Calu3 (cell line): ENCODE data around the gene PXDN. TPM values are rescaled to one million over a fixed set of nuclear protein-coding genes. Genes with fewer than 3 reads are reported as not detected.

Source experiments
- BruUV-seq: library from RNA; stranded (reverse); fragments of 400-500 nt; replicated peaks from 2 replicates; lab custom pipeline; 2021; lab: Mats Ljungman, UMichigan
- CTCF ChIA-PET: fragments of 300-600 bp; sonication (Branson Sonifier 250); formaldehyde crosslinking; loops from one replicate; lab custom pipeline; 2022; ENCODE audit warnings: antibody characterized with exemption; lab: Charles Lee
- DNase-seq: peaks from one replicate; pipeline ENCODE4 v3.0.0; 2022
- H3K27ac Mint-ChIP-seq: one replicate; pipeline ENCODE4 v1.8.0; 2022; ENCODE audit warnings: mixed read lengths; ENCODE audit not compliant: unreplicated experiment
- H3K27me3 Mint-ChIP-seq: one replicate; pipeline ENCODE4 v1.8.0; 2022; ENCODE audit warnings: mixed read lengths; ENCODE audit not compliant: unreplicated experiment
- H3K36me3 Mint-ChIP-seq: one replicate; pipeline ENCODE4 v1.8.0; 2022; ENCODE audit warnings: mild to moderate bottlenecking, moderate library complexity, mixed read lengths; ENCODE audit not compliant: insufficient read depth, unreplicated experiment
- H3K4me1 Mint-ChIP-seq: one replicate; pipeline ENCODE4 v1.8.0; 2022; ENCODE audit warnings: mild to moderate bottlenecking, low read depth, mixed read lengths; ENCODE audit not compliant: unreplicated experiment
- H3K4me3 Mint-ChIP-seq: one replicate; pipeline ENCODE4 v1.8.0; 2022; ENCODE audit warnings: mild to moderate bottlenecking, low read depth, moderate library complexity, mixed read lengths; ENCODE audit not compliant: unreplicated experiment
- H3K9me3 Mint-ChIP-seq: one replicate; pipeline ENCODE4 v1.8.0; 2022; ENCODE audit warnings: low read depth, mixed read lengths; ENCODE audit not compliant: unreplicated experiment
- CTCF ChIP-seq: fragments of 200-600 bp; IDR thresholded peaks from one replicate; pipeline ENCODE4 v1.8.0; 2022; ENCODE audit warnings: antibody characterized with exemption; ENCODE audit not compliant: unreplicated experiment
- intact Hi-C: fragments of 100-400 bp; cut with micrococcal nuclease; formaldehyde crosslinking; loops from one replicate; pipeline ENCODE4 v1.10.0; 2022; ENCODE audit not compliant: unreplicated experiment
- total RNA-seq: library from RNA; stranded (reverse); gene quantifications from 2 replicates; pipeline ENCODE4 v1.2.3, GENCODE V29; 2022

Gene PXDN
- total RNA-seq, 1 experiment from 2014 or later = not detected

- Mint-ChIP-seq H3K27me3 (no peaks in the 10 kb centered on the region), H3K4me1 (no peaks in the 10 kb centered on the region), H3K9me3 (peaks cover 6% of the 10 kb centered on the region), H3K4me3 (no peak overlapping the region), H3K36me3 (peaks cover 4% of the 10 kb centered on the region), H3K27ac (no peak overlapping the region)
- CTCF ChIA-PET = no interaction called here
- DNase-seq = no peak
- BruUV-seq = no TSS peak
- no peak for TF ChIP-seq CTCF
- intact Hi-C loops = no loop called here
These were observed 38.7 kb downstream of the PXDN start for GRCh38 chr2:1705557-1706076.

GRCh38 chr2:1704631-1705556 is 39.4 kb downstream of the PXDN start:
- intact Hi-C loops = no loop called here
- DNase-seq = no peak
- H3K36me3 Mint-ChIP-seq = peaks cover 4% of the 10 kb centered on the region
- TF ChIP-seq CTCF = no peak
- CTCF ChIA-PET = no interaction called here
- H3K4me1 Mint-ChIP-seq = no peaks in the 10 kb centered on the region
- H3K27me3 Mint-ChIP-seq = no peaks in the 10 kb centered on the region
- BruUV-seq = no TSS peak
- peaks cover 6% of the 10 kb centered on the region for H3K9me3 Mint-ChIP-seq
- H3K27ac Mint-ChIP-seq = no peak overlapping the region
- H3K4me3 Mint-ChIP-seq = no peak overlapping the region

DNA sequence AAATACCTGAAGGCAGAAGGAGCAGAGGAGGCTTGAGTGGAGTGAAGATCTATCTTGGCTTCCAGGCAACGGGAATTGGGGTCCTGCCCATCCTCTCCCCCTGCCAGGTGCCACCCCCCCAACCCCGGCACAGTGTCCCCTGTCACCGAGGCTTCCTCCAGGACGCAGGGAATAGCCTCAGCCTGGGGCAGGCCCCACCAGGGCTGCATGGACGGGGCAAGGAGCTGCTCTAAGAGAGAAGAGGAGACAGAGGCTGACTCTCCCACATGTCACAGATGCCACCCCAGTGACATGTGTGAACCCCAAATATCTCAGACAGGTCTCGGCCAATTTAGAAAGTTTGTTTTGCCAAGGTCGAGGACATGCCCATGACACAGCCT is 42.1 kb downstream of the PXDN start:
- Mint-ChIP-seq H3K27ac (no peak overlapping the region), H3K36me3 (no peaks in the 10 kb centered on the region), H3K4me1 (no peaks in the 10 kb centered on the region), H3K4me3 (no peak overlapping the region), H3K9me3 (peaks cover 6% of the 10 kb centered on the region), H3K27me3 (no peaks in the 10 kb centered on the region)
- DNase-seq = no peak
- CTCF ChIA-PET = no interaction called here
- intact Hi-C loops = no loop called here
- BruUV-seq = no TSS peak
- no peak for TF ChIP-seq CTCF

DNA sequence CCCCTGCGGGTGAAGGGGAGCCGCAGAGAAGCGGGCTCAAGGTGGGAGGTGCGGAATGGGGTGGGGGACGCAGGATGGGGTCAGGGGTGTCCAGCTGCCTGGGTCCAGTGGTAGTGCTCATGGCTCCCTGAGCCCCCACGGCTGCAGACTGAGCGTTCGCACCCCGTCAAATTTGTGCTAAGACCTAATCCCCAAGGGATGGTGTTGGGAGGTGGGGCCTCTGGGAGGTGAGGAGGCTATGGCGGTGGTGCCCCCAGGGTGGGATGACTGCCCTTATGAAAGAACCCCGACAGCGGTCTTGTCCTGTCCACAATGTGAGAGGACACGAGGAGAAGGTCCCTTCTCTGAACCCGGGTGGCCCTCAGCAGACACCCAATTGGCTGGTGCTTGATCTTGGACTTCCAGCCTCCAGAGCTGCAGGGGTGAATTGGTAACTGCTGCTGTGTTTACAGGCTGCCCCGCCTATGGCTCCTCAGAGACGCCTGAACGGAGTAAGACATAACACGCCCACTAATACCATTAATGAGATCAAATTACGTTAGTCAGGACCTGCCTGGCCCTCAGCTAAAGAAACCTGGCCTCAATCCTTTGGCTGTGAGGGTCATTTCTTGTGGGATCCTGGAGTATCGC is 42.6 kb downstream of the PXDN start:
- Mint-ChIP-seq H3K4me3 (no peak overlapping the region), H3K4me1 (no peaks in the 10 kb centered on the region), H3K36me3 (no peaks in the 10 kb centered on the region), H3K27ac (no peak overlapping the region), H3K9me3 (peaks cover 6% of the 10 kb centered on the region), H3K27me3 (no peaks in the 10 kb centered on the region)
- intact Hi-C loops = no loop called here
- no peak for DNase-seq
- CTCF ChIA-PET = no interaction called here
- no peak for TF ChIP-seq CTCF
- BruUV-seq = no TSS peak
